Activated naive CD4-positive, alpha-beta T cell treated with Interleukin-2 at 50 U/mL for 16 hours (primary cell): ENCODE measurements around the gene HOXB2.

Source experiments
- DNase-seq: peaks from one replicate; pipeline ENCODE4 v3.0.0-alpha.2; 2020

The HOXB2 gene

GRCh38 chr17:48578616-48579470 is 33.9 kb upstream of the HOXB2 start:
- DNase-seq = no peak

- DNase-seq = peak; percentile 72
Measured at GRCh38 chr17:48577946-48578615, 33.2 kb upstream of the HOXB2 start, which contains the start of gene HOXB4. Gene HOXB4, minus strand, starts transcription at chr17:48578350. Its CDS starts 31 bp downstream, at chr17:48578319.

- peak; percentile 32 for DNase-seq
Measured at GRCh38 chr17:48577330-48577945, 32.5 kb upstream of the HOXB2 start.

GRCh38 chr17:48576479-48577309 is 31.8 kb upstream of the HOXB2 start:
- no peak for DNase-seq

- no peak for DNase-seq
Measured at GRCh38 chr17:48575673-48576478, 31.0 kb upstream of the HOXB2 start.

GRCh38 chr17:48575066-48575582 is 30.2 kb upstream of the HOXB2 start:
- DNase-seq = no peak

GRCh38 chr17:48574505-48575065 is 29.7 kb upstream of the HOXB2 start:
- no peak for DNase-seq

GRCh38 chr17:48571826-48572417 is 27.0 kb upstream of the HOXB2 start:
- no peak for DNase-seq

GRCh38 chr17:48571024-48571818 is 26.3 kb upstream of the HOXB2 start:
- DNase-seq = no peak

GRCh38 chr17:48570325-48571023 is 25.6 kb upstream of the HOXB2 start:
- no peak for DNase-seq

- DNase-seq = no peak
Measured at GRCh38 chr17:48569674-48570324, 24.9 kb upstream of the HOXB2 start.

GRCh38 chr17:48569240-48569582 is 24.3 kb upstream of the HOXB2 start:
- no peak for DNase-seq

- no peak for DNase-seq
Measured at GRCh38 chr17:48568499-48569239, 23.8 kb upstream of the HOXB2 start.

GRCh38 chr17:48567646-48568354 is 22.9 kb upstream of the HOXB2 start:
- no peak for DNase-seq

GRCh38 chr17:48567209-48567608 is 22.3 kb upstream of the HOXB2 start:
- no peak for DNase-seq

GRCh38 chr17:48566717-48567116 is 21.8 kb upstream of the HOXB2 start:
- DNase-seq = no peak

GRCh38 chr17:48565925-48566710 is 21.2 kb upstream of the HOXB2 start:
- DNase-seq = no peak
